Activated CD4-positive, CD25-positive, alpha-beta regulatory T cell treated with anti-CD3 and anti-CD28 coated beads, Interleukin-2, amount 50 U/mL, for 16 hours (primary cell): ENCODE results near the gene TCEA2.
"Not testable (repeated sequence)": the region's sequence is repeated elsewhere in the genome, so short reads cannot be mapped to it uniquely, and the experiment has no call there.

ENCODE experiments used
- DNase-seq: peaks from one replicate; pipeline ENCODE4 v3.0.0-alpha.2; 2020; ENCODE audit warnings: low read depth, low spot score

Gene TCEA2

DNA sequence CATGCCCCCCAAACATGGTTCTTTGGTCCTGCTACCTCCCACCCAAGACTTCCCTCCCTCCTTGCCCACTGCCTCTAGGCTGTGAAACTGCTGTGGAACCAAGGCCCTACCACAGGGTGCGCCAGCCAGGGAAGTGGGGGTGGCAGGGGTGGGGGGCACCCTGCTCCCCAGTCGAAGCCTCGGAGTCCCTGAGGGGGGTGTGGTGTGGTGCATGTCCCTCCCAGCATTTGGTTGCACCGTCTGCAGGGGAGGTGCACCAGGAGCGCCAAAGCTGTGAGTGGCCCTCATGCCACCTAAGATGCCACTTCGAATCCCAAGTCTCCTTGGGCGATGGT, 14.5 kb downstream of the TCEA2 start:
- DNase-seq, result no peak

DNA sequence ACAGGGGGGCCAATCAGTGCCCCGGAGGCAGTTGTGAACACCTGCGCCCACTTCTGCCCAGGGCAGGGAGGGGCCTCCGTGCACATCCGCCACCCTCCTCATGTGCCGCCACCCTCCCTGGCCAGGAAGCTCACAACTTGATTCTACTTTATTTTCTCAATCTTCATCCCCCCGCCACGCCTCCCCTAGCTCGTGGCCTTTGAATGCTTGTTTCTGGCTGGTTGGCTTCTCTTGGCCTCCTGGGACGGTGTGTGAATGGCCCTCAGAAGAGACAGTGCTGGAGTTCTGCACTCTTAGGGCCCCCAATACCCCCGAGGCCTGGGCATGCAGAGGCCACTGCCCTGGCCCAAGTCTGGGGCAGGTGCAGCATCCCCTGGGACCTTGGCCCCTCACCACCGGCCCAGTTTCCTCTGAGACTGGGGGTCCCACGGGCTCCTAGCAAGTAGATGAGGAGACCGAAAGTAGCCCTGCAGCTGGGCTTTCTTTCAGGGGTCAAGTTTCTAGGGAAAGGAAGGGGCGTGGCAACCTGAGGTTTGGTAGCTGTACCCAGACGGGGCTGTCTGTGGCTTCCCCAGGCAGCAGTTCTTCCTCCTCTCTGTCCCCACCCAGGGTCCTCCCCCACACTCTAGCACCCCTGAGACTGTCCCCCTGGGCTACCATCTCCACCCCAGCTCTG, 15.0 kb downstream of the TCEA2 start:
- DNase-seq, result peak; percentile 33

DNA sequence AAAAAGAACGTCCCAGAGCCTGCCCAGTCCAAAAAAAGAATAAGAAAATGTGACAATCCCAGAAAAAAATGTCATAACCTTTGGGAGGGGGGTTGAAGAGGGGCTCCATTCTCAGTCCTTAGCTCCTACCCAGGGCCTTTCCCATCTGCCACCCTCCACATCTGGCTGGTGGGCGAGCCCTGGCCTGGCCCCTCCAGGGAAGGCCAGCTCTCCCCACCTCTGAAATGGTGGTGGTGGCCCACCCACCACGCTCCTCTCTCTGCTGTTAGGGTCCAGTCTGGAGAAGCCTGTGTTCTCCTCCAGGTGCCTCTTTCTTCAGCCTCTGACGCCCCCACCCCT, 15.9 kb downstream of the TCEA2 start:
- no peak for DNase-seq

DNA sequence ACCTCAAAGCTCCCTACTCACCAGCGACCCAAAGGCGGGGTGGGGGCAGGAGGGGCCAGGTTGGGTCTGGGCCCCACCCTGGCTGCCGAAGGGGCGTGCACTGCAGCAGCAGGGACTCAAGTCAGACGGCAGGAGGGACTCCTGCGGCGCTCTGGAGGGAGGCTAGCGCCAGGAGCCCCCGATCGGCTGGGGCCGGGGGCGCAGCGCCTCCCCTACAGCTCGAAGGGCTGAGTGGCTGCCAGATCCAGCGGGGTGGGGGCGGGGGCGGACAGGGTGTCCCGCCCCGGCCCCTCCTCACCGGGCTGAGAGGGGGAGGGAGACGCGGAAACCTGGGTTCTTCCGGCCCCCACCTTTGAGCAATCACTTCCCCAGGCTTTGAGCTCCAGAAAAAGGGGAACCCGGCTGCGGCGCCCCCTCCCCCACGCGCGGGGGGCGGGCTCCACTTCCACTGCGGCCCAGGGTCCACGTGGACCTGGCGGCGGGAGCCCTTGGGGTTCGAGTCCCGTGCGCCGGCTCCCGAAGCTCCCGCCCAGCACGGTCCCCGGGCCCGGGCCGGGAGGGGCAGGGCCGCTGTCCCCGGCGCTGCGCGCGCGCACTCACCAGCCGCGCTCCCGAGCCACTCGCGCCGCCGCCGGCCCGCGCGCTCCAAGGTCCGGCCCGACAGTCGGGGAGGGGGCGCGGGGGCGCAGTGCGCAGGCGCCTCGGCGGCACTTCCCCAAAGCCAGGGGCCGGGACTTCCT, 16.4 kb downstream of the TCEA2 start, which contains the start of gene RGS19:
Gene RGS19, minus strand, starts transcription at position 246 of the 740 bp plus-strand sequence. CDS start 2,632 bp downstream, outside the sequence.
- DNase-seq, result peak; percentile 46

DNA sequence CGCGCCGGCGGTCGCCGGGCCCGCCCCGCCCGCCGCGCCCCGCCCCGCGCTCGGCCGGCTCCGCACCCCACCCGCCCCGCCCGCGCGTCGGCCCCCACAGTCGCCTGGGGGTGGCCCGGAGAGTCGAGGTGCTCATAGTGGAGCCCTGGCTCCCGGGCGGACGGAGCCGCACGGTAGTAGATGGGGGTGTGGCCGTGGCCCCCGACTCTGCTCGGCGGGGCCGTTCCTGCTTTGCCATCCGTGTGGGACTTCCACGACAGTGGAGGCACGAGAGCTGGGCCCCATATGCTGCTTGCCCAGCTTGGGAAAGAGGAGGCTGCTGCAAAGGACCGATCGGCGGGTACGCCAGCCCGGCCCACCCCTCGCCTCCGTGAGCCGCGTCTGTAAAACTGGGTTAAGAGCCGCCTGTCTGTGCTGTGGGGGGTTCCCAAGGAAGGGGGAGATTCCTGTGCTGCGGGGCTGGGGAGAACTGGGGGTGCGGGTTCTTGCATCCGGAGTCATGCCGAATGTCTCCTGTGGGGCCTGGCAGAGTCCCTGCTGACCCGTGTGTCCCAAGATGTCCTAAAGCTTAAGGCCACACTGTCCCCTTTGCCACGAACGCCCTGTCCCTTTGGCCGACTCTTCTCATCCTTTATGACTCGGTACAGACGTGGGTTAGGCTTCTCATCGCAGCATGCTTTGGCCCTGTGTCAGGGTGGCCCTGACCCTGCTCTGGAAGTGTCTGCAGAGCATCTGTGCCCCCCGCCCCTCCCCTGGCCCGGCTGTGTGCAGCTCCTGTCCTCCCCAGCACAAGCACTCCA, 17.2 kb downstream of the TCEA2 start, which contains the start of gene OPRL1:
Gene OPRL1, plus strand, starts transcription at position 70 of the 800 bp plus-strand sequence. CDS start 12,639 bp downstream, outside the sequence.
- DNase-seq, result no peak

DNA sequence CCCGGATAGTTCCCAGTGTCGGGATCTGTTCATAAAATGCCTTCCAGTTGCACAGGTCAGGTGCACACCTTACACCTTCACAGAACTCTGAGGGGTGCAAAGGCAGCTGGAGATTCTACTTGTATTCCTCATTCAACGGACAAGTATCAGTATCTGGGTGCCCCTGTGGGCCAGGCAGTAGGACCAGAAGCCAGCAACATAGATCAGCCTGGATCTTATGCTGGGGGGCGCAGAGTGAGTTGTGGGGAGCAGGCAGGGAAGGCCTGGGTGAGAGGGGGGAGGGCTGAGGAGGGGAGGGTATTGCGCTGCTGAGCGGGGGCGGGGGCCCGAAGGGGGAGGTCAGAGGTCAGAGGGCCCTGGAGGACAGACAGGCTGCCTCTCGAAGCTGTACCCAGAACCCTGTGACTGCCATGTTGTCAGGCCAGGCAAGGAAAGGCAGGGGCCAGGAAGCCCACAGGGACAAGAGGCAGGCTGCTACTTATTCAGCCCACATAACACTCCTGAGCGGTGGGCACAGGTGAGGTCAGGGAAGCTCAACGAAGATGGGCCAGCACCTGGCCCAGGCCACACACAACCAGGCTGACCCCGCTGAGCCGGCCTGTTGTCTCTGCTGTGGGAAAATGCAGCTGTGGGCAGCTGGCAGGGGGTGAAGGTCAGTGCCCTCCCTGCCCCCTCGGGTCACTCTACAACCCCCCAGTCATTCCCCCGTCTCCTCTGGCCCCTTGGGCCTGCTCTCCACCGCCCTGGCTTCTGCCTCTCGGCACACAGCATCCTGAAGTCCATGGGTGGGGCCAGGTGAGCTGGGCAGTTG, 18.0 kb downstream of the TCEA2 start:
- no peak for DNase-seq

DNA sequence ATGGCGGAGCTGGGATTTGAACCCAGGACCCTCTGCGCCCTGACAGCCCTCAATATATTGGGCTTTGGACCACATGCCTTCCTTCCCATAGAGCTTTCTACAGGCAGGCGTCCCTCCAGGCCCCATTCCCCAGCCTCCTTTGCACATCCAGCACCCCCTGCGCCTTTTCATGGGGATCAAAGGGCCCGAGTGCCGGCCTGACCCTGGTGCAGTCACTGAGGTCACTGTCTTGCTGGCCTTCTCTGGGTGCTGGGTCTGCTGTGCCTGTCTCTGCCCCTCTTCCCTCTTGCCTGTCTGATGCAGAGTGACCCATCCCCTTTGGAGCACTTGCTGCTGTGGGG, 18.6 kb downstream of the TCEA2 start:
- no peak for DNase-seq

DNA sequence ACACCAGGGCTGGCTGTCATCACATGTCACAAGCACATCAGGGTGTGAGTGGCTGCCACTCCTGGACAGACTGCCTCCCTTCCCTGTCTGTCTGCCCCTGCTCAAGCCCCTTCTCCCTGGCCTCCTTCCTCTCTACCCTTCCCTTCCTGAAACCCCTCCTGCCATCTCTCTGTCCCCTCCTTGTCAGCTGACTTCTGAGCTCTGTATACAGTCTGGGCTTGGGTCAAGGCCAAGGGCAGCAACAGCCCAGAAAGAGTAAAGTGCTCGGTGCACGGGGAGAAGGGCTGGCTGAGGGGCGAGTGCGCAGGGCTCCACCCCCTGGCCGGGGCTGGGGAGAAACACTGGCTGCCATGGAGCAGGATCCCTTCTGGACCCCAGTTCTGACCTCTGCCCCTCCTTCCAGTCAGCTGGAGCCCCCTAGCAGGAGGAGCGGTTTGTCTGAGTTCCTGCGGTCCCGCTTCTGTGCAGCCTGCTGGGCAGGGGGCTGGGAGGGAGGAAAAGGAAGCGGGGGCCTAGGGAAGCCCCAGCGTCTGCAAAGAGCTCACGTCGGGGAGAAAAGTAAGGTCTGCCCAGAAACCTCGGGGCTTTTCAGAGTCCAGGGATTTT, 19.2 kb downstream of the TCEA2 start:
- DNase-seq, result no peak

DNA sequence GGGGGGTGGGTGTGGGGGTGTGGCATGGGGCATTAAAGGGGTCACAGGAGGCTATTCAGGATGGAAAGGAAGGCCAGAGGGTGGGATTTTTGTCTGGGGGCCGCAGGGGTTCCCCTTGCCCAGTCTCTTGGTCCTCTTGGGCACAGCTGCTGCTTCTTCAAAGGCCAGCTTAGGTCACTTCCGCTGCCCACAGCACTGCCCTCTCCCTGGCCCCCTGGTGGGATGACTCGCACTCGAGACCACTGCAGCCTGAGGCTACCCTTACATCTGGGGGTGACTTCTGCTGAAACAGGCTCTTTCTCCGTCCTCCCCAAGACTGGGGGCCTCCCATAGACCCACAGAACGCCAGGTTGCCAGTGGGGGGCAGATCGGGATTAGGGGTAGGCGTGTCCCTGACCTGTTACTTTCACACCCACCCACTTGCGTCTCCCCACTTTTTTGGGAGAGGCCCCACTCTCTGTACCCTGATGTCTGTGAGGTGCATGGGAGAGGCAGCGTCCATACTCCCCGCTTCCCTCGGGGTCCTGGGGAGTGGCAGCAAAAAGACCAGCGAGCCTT, 19.9 kb downstream of the TCEA2 start:
- DNase-seq, result no peak

DNA sequence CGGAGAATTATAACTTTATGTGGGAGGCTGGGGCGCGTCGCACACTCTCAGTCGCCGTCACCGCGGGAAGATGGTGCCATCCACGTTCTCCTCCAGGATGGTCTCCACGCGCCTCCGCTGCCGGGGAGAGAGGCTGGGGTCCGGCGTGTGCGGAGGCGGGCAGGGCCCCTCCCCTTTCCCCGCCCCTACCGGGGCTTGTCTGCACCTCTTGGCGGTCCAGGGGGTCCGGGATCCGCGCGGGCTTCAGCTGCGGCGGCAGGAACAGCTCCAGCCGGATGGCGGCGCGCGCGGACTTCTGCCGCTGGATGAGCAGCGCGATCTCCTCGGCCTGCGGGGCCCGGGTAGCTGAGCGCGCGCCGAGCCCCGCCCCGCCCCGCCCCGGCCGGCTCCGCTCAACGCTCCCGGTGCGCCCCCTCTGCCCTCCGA, 20.4 kb downstream of the TCEA2 start:
- DNase-seq, result no peak

DNA sequence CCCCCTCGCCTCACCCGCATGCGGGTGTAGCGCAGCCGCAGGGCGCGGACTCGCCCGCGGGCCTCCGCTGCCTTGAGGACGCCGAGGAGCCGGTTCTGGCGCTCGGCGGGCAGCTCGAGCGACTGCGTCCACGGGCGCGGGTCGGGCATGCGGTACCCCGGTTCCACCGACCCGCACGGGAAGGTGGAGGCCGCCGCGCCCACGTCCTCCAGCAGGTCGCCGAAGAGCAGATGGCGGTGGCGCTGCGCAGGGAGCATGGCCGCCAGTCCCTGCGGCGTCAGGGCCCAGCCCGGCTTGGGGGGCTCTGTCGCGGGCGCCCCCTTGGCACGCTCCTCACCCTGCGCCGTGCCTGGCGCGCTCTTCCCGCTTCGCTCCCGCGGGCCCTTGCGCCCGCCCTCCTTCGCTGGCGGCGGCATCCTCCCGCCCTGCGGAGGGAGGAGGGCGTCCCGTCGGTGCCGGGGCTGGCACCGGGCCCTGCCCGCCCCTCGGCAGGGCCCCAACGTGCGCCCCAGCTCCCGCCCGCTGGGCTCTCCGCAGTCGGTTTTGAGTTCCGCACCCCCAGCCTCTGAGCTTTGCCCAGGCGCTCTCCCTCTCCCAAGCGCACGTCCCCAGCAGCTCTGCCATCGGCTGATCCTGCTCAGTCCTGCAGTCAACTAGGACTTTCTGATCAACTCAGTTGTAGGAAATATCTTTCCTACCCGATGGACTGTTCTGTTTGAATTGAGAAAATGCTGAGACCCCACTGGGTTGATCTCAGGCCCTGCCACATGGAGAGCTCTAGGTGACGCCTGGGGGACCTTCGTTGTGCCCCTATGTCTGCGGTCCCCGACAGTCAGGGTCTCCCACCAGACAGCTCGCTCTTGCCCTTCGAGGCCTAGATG, 21.0 kb downstream of the TCEA2 start, which contains the start of gene LKAAEAR1:
Gene LKAAEAR1, minus strand, starts transcription at position 595 of the 881 bp plus-strand sequence. Its CDS starts 179 bp downstream, at position 416.
- no peak for DNase-seq

DNA sequence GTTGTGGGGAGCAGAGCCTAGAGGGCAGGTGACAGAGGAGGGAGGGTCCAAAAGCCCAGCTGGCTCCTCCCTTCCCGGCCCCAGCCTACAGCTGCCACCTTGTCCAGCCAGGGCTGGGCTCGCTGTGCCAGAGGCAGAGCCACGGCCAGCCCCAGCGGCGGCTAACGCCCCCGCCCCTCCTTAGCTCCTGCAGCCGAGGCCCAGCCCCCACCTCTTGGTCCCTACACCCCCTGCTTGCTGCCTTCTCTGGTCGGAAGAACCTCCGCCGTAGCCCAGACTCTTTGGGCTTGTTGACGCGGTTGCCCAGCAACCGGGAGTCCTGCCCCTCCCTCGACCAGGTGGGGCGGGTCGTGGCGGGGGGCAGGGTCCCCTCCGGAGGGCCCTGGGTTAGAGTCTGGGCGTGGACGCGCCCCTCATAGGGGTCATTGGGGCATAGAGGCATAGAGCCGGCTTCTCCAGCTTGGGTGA, 21.7 kb downstream of the TCEA2 start:
- DNase-seq, result no peak

DNA sequence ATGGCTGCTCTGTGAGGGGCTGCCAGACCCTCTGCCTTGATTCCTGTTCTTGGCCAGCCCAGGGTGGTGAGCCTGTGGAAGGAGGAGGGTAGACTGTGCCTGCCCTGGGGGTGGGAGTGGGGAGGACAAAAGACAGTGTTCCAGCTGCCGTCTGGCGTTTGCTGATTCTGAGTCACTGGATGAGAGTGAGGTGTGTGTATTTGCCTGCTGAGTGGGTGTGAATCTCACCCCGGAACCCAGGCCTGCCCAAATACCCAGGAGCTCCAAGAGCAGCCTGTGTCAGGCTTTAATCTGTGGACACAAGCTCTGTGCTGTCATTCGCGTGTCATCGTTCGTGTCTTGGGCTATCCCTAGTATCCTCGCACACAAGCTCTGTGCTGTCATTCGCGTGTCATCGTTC, 23.8 kb downstream of the TCEA2 start:
- no peak for DNase-seq

DNA sequence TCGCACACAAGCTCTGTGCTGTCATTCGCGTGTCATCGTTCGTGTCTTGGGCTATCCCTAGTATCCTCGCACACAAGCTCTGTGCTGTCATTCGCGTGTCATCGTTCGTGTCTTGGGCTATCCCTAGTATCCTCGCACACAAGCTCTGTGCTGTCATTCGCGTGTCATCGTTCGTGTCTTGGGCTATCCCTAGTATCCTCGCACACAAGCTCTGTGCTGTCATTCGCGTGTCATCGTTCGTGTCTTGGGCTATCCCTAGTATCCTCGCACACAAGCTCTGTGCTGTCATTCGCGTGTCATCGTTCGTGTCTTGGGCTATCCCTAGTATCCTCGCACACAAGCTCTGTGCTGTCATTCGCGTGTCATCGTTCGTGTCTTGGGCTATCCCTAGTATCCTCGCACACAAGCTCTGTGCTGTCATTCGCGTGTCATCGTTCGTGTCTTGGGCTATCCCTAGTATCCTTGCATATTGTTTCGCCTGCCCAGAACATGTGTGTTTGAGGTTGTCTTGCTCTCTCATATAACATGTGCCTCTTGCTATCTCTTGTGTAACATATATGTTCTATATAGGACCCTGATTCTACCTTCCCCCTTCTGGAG, 24.3 kb downstream of the TCEA2 start:
- DNase-seq, result not testable (repeated sequence)

DNA sequence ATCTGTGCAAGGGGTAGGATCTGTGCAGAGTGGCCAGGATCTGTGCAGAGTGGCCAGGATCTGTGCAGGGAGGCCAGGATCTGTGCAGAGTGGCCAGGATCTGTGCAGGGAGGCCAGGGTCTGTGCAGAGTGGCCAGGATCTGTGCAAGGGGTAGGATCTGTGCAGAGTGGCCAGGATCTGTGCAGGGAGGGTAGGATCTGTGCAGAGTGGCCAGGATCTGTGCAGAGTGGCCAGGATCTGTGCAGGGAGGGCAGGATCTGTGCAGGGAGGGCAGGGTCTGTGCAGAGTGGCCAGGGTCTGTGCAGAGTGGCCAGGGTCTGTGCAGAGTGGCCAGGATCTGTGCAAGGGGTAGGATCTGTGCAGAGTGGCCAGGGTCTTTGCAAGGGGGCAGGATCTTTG, 25.6 kb downstream of the TCEA2 start:
- DNase-seq, result not testable (repeated sequence)

DNA sequence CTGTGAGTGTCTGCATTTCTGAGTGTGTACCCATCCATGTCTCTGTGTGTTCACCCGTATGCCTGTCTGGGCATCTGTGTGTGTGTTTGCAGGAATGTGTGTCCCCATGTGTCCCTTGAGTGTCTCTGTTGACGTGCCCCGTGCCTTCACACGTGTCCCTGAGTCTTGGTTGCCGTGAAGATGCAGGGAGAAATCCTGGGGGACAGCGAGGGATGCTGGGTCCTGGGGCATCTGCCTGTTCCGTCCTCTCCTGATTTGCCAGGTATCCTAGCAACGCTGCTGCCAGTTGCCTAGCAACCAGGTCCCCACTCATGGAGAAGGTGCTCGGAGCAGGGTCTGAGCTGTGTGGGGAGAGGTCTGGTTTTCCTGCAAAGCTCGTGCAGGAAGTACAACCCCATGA, 27.2 kb downstream of the TCEA2 start:
- no peak for DNase-seq

DNA sequence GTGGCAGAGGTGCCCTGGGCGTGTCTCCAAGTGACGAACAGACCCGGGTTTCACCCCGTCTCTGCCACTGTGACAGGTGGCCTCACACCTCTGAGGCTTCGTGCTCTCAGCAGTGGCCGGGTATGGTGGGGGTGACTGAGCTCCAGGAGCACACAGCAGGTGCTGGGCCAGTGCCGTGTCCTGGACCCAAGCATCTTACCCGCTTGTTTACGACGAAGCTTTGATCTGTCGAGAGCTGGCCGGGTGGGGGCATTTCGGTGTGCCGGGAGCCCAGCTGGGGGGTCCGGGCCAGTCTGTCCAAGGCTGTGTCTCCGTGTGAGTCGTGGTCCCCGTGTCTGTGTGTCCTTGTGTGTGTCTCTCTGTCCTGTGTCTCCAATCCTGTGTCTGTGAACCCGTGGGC, 28.3 kb downstream of the TCEA2 start:
- no peak for DNase-seq

DNA sequence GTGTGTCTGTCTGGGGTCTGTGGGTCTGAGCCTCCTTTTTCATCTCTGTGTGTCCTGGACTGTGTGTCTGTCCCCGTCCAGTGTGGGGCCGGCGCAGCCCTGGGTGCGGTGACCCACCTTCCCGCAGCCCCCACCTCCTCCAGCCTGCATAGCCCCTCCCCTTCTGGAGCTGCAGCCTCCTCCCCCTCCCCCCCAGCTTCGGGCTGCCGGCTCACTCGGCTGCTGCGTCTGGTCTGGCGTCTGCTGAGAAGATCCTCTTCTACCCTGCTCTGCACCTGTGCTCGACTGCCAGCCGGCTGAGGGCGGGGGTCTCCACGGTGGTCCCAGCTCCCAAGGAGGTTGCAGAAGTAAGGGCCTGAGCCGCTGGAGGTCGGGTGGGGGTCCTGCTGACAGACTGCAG, 28.8 kb downstream of the TCEA2 start:
- DNase-seq, result no peak

DNA sequence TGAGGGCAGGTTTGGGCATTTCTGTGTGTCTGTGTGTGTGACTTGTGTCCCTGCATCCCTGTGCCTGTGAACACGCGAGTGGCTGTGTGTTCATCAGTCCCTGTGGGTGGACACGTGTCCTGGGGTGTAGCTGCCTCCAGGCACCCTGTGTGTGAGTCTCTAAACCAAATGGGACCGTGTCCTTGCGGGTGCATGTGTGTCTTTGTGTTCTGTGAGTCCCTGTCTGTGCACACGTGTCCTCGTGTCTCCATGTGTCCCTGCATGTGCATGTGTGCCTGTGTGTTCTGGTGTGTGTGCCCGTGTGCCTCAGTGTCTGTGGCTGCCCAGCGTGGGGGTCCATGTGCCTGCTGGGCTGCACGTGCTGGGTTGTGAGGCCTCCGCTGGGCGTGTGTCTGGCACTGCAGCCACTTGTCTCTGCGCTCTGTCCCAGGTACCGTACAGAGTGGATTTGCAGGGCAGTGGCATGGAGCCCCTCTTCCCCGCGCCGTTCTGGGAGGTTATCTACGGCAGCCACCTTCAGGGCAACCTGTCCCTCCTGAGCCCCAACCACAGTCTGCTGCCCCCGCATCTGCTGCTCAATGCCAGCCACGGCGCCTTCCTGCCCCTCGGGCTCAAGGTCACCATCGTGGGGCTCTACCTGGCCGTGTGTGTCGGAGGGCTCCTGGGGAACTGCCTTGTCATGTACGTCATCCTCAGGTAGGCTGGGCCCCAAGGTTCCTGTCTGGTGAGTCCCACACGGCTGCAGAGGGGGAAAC, 29.4 kb downstream of the TCEA2 start:
- DNase-seq, result no peak
